NCI-H1436 (cell line): ENCODE results near the gene DPY19L1.
A peak's percentile ranks its signal among the peaks of the same experiment; 100 is the strongest.
"Not testable (repeated sequence)": the region's sequence is repeated elsewhere in the genome, so short reads cannot be mapped to it uniquely, and the experiment has no call there.

Experiments
- DNase-seq: peaks from one replicate; lab custom pipeline; 2025; lab: John Stamatoyannopoulos, UW

The DPY19L1 gene

DNA sequence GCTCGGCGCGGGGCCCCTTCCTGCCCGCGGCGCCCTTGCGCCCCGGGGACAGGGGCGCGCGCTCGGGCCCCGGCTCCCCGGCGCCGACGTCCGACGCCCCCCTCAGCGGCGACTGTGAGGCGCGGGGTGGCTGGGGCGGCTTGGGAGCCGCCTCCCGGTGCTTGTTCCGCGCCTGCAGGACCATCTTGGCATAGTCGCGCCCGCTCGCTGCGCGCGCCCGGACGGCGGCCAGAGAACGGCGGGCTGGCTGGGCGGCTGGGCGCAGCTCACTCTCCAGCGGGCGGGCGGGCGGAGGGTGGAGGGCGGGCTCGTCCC, at the start of gene DPY19L1:
Gene DPY19L1 (minus strand): TSS at position 275 of the 315 bp plus-strand sequence. CDS start 91 bp downstream, at position 184.
- no peak for DNase-seq

DNA sequence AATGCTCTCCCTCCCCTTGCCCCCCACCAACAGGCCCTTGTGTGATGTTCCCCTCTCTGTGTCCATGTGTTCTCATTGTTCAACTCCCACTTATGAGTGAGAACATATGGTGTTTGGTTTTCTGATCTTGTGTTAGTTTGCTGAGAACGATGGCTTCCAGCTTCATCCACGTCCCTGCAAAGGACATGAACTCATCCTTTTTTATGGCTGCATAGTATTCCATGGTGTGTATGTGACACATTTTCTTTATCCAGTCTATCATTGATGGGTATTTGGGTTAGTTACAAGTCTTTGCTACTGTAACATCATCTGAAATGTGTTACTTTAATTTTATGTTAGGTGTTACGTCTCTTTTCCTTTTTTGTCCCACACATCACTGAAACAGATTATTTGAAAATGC, 42.2 kb upstream of the DPY19L1 start:
- not testable (repeated sequence) for DNase-seq

DNA sequence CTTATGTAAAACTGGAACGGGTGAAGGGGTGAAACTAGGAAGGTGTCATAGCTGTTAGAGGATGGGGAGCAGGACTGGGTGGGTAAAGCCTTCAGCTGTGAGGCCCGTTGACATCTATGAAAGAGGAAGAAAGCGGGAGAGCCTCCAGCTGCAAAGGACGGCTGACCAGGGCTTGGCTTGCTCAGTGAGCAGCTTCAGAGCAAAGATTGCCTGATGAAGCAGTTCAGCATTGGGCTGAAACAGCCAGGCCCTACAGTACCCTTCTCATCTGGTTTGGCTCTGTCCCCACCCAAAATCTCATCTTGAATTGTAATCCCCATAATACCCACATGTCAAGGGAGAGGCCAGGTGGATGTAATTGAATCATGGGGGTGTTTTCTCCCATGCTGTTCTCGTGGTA, 36.7 kb upstream of the DPY19L1 start:
- DNase-seq = not testable (repeated sequence)

DNA sequence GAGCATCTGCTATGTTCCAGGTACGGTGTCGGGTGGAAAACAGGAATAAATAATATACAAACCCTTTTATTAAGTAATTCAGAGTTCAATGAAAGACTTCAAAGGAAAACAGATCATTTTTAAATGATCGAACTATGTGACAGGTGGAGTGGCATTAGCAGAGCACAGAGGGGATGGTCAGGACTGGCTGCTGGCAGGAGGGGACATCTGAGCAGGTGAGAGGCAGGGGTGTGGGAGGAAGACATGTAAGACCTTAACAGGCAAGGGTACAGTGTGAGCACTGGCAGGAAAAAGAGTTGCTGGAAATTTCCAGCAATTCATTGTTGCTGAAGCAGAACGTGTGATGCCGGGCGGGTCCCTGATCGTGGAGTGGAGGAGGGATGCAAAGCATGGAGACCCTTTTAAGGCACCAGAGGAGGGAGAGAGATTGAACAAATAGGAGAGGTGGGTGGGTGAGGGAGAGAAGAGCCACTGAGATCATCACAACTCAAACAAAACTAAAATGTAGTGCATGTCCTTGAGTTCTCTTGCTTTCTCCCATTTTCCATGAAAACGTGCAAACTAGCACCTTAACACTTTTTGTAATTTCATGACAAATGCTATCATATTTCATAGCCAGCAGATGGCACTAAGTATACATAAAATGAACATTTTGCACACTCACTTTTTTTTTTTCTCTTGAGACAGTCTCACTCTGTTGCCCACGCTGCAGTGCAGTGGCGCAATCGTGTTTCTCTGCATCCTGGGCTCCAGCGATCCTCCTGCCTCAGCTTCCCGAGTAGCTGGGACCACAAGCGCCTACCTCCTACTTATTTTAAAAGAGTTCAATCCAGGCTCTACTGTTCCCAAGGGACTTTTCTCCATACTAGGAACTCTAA, 35.9 kb upstream of the DPY19L1 start:
- DNase-seq = peak; percentile 20

DNA sequence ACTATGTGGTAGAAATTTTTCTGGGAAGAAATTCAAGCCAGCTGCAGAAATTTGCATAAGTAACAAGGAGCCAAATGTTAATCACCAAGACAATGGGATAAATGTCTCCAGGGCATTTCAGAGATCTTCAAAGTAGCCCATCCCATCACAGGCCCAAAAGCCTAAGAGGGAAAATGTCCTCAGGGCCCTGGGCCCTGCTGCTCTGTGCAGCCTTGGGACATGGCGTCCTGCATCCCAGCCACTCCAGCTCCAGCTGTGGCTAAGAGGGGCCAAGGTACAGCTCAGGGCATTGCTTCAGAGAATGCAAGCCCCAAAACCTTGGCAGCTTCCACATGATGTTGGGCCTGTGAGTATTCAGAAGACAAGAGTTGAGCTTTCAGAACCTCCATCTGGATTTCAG, 31.8 kb upstream of the DPY19L1 start:
- not testable (repeated sequence) for DNase-seq

DNA sequence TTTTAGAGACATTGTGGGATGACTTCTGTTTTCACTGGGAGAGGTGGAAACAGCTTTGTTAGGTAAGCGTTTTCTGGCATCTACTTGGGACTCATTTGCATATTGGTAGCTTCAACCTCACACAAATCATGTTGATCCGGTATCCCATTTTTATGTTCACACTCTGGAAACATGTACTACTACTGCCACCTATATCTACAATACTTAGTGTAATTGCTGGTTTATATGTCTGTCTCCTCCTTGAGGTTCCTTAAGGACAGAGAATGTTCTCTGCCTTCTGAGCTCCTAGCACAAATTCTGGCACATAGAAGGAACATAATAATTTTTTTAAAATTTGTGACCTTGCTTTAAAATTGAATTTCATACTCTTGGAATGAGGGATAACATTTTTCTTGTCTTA, 28.1 kb upstream of the DPY19L1 start:
- DNase-seq = not testable (repeated sequence)

DNA sequence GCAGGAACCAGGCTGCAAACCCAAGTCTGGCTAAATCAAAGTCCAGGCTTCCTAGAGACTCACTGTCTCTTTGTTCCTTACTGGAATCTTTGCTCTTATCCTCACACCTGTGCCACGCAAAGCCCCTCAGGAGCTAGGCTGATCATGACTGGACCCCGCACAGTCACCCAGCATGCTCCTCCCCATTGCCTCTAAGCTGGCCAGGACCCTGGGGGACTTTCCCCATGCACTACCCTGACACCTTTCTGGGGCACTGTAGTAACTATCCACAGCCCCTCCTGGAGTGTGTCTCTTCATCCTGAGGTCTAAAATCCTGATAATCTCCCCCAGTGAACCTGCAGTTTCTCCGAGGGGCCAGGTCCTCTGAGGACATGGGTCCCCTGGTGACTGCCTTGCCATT, 21.3 kb upstream of the DPY19L1 start:
- not testable (repeated sequence) for DNase-seq

DNA sequence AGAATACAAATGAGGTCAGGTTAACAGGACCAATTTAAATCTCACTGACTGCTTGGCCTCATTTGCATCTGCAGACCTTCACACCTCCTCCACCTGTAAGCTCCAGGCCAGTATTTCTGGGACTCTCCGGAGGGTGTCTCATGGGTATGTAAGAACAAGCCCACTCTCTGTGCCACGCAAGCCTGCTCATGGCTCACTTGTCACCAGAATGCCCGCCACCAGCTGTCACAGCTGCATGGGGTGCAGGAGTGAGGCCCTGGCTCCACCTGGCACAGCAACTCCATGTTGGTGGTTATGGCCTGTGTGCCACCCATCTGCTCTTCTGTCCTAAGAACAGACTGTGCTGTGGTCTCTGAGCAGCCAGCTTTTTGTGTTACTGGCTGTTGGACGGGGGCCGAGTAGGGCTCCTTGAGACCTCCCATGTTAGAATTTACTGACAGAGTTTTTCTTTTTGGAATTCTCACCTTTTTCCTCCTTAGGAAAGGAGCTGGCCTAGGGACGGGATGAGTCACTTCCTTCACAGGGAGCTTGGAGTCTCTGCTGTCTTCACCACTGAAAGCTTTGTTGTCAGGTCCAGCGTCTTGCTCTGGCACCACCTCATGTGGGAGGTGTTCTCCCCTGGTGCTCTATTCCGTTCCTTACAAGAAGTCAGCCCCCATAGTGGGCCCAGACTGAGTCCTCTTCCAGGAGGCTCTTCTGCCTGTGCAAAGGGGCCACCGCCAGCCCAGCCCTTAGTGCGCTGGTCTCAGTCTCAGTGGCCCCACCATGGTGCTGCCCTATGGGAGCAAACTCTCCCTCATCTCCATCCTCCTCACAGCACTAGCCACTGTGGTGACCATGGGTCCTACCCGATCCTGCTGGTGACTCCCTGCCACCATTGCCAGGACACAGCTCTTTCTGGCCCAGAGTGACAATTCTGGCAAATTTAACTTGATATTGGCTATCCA, 20.5 kb upstream of the DPY19L1 start:
- DNase-seq = not testable (repeated sequence)

DNA sequence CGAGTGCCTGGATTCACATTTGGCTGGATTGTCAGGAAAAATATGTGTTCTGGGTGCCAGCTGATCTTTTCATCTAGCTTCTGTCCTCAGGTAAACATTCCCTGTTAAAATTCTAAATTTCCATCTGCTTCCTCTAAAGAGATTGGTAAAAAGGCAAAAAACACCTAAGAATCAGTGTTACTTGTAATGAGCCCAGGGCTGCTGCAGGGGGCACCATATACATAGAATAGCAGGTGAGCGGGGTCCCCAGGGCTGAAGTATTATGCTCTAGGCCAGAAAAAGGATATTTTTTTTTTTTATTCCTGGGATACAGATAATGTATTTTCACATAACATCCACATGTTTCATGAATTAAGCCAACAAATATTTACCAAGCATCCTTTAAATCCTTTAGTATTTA, 18.4 kb upstream of the DPY19L1 start:
- not testable (repeated sequence) for DNase-seq

DNA sequence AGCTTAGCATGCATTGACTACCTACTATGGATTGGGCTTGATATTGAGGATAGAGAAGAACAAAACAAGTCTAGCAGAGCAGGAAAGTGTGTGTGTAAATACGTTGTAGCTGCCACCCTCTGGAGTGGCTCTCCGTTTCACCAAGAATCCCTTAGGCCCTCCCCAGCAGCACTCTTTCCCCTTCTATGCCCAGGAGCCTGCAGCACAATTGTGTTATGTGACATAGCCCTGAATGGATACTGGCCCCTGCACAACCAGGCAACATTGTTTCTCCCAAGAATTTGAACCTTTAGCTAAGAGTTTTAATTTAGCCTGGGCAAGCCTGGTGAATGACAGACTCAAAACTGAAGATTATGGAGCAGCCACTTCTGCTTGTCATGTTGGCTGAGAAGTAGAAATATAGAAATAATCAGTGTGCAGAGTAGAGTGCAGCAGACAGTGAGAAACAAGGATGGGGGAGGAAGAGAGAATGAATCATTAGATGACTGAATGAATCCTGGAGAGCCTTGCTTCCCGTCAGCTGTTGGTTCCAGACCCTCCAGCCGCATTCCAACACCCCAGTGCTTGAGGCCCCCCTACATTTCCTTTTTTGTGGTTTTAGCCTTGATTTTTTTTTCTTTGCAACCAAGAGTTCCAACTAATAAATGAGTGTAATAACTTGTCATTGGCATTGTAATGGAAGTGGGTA, 16.3 kb upstream of the DPY19L1 start:
- DNase-seq = not testable (repeated sequence)

DNA sequence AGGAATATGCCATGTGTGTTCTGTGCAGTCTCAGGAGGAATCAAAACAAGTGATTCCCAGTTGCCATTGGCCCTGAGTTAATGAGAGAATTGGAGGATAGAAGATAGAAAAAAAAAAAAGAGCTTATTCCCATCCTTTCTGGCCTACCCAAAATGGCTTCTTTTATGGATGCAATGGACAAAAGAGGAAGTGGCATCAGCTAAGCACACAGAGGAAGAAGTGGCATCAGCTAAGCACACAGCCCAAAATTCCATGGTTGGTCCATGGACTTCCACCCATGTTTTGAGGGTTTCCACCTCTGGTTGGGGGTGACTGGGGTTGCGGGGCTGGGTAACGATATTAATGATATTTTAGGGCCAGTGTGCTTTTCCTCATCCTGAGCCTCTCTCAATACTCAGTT, 11.1 kb upstream of the DPY19L1 start:
- not testable (repeated sequence) for DNase-seq

DNA sequence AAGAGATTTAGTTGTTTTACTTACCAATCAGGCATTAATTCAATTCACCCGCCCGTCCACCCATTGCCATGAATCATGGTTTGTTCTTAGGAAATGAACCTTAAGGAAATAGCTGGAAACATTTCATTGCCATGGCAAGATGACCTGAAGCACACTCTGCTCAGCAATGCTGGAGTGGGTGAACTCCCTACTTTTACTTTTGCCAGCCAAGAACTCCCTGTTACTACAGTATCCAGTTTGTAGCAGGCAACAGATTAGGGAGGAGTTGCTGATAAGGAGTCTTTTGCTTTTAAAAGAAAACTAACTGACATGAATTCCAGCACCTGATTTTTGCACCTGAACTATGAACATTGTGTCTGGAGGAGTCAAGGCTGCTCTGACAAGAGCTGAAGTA, 10.6 kb upstream of the DPY19L1 start:
- not testable (repeated sequence) for DNase-seq

DNA sequence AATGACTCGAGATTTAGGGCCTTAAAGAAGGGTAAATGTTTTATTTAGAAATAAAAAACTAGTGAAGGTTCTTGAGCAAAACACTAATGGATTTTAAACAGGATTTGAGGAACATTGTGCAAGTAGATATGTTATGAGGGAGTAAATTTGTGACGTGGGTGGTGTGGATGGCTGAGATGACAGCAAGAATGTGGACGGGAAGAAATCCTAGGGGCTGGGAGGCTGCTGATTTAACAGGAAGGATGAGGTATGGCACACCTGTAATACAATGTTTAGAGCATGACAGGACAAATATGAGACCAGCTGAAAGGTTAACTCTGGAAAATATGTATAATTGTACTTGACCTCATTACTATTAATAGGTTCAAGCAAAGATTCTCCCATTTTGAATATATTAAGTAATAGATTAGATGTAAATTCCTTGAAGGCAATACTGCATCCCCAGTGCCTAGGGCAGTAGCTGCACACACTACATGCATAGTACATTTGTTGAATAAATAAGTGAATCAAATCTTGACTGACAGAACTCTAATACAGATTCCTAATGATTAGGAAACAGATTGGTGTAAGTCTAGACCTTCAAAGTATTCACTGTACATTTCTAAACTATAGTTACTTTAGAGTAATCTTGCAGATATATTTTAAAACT, 10.1 kb upstream of the DPY19L1 start:
- not testable (repeated sequence) for DNase-seq

DNA sequence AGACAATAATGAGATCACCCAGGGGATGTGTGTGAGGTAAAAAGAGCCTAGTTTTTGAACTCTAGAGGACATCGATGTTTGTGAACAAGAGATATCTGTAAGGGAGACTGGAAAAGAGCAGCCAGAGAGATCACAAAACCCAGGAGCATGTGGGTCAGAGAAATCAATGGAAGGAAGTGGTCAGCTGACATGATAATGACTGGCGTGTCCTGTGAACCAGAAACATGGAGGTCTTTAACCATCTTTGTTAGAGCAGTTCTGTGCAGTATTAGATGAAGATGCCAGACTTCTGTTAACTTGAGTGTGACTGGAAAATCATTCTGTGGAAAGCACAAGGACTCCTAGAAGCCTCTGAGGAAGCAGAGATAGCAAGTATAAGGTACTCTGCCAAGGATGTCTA, 6.0 kb upstream of the DPY19L1 start:
- DNase-seq = not testable (repeated sequence)

DNA sequence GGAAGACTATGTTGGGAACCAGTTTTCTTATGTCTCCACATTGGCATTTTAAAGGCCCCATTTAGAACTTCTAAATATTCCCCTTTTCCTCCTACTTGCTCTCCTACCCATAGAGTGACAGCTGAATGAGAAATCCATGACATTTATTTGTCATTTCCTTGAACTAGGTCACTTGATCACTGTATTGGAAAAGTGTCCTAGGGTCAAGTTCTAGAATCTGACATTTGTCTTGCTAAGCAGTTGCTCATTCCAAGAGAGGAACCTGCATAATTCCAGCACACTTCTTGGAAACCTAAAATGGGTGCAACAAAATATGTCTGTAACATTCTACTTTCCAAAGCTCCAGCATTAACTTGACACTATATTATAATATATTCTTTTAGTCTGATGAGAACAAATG, 3.6 kb upstream of the DPY19L1 start:
- DNase-seq = no peak

DNA sequence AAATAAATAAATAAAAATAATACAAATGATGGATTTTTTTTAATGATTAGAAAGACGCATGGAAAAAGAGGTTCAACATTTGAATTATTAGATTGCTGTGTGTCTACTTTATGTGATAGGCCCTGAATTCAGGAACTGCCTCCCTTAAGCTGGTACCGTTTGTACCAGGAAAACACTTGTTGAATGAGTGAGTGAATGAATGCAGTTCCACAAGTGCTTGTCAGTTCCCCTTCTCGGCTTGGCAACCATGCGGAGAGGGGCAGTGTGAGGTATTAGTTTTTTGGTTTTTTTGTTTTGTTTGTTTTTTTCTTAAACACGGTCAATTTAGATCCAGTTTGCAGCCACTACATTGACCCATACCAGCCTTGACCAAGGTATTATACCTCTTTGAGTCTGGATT, 2.1 kb upstream of the DPY19L1 start:
- no peak for DNase-seq

DNA sequence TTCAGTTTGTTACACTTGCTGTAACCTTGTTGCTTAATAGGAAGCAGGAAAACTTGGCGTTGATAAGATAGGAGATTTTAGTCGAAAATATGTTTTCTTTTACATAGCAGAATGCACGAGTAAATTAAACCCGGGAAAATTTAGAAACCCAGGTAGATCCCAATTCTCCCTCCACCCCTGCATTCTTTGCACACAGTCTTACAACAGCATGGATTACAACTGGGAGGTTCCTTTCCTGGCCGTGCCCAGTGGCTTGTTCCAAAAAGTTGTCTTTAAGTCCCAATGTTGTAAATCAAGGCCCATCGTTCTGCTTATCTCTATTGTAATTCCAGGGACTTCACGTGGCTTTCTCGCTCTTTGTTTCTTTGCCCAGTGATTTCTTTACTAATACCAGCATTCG, 1.1 kb upstream of the DPY19L1 start:
- no peak for DNase-seq

DNA sequence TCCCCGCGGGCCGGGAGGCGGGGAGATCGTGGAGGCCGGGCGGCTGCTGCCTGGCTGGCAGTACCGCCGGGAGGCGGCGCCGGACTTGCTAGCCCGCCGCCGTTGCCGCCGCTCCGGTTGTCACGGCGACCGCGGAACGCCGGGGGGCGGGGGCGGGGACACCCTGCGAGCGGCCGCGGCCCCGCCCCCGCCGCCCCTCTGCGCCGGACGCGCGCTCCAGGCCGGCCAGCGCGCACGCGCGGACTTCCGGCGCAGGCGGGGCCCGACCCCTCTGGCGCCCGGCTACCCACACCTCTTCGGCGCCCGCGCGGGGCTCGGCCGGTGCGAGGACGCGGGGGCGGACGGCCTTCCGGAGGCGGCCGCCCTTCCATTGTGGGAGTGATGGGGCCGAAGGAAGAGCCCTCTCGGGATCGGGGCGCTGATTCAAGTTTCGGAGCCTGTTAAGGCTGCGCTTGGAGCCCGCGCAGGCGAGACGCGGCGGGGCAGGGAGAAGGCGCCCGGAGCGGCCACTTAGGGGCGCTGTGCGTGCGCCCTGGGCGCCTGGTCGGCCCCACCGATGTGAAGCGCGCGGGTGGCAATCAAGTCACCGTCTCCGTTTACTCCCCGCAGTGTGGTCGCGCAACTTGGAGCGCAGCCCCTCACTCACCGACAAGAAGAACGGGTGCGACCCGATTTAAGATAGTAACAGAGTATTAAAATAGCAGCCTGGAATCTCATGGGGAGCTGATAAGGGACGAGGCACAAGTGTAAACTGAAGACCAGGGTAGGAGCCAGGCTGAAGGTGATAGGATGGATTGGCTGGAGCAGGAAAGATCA, 449 bp upstream of the DPY19L1 start:
- peak; percentile 92 for DNase-seq

DNA sequence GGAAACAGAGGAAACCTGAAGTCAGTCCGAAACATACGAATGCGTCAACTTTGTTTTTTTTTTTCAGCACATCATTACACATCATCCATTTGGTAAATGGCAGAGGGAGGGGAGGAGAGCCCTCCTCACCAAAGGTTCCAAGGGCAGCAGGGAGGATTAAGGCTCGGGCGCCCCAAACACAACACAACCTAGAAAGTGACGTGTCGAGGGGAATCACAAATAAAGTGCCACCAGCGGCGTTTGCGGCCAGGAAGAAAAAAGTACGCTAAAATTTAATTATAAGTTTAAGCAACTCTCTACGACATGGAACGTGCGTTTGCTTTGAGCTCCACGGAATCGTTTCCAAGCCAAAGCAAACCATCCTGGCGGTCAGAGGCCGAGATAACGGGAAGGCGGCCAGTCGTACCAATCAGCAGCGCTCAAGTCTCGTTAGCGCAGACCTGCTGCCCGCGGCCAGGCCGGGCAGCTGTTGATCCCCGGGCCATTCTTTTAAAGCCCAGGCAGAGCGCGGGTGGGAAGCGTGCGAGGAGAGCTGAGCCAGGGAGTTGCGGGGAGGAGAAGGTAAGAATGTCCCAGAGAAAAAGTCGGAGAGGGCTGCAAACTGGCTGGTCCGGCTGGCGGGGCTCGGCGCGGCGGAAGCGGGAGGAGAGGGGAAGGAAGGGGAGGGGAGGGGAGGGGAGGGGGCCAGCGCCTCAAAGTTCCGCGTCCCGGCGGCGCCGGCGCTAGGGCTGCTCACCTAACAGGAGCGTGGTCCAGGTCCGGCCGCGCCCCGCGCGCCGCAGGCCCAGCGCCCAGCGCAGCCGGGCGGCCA, 719 bp downstream of the DPY19L1 start:
- no peak for DNase-seq

DNA sequence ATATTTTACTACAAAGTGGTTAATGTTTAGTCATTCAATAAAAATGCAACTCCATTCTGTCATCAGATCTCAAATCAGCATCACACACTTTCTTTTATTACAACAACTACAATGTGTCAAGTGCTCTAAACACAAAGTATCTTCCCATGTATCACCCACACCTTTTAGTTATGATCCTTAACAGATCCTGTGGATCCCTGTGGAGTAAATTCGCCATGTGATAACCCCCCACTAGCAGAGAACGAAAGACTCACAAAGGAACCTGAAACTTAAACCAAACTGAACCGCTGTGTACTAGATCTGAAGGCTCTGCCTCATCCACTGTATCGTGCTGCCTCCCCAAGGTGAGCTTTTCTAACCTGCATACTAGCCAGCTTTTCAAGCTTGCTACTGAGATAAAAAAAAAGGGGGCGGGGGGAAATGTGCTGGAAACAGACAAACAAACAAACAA, 1.7 kb downstream of the DPY19L1 start:
- DNase-seq = peak; percentile 39
